HG02973 (cell line): Measurements from ENCODE around the gene GFOD1.
"Not testable (repeated sequence)": the region's sequence is repeated elsewhere in the genome, so short reads cannot be mapped to it uniquely, and the experiment has no call there.

Experiments used
- ATAC-seq: cut with Tn5 transposase; IDR thresholded peaks from one replicate; pipeline ENCODE4 v1.9.1; 2021; ENCODE audit warnings: moderate library complexity; ENCODE audit not compliant: unreplicated experiment

GFOD1 gene

GRCh38 chr6:13407709-13408695 is 79.4 kb downstream of the GFOD1 start:
- ATAC-seq = no peak

DNA sequence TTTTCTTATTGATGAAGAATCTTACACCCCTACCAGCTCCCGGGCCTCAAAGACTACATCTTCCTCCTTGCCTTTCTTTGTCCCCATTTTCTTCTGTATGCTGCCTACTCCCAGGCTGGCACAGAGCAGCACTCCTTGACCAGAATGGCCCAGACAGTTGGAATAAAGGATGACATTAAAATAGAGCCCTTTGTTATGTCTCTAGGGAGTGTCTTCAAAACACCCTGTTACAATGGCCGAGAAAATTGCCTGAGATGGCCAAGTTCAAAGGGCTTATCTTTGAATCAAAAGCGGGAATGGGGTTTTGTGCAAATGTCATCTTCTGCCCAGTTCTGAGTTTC is 80.1 kb downstream of the GFOD1 start:
- no peak for ATAC-seq

GRCh38 chr6:13406781-13407180 is 80.6 kb downstream of the GFOD1 start:
- ATAC-seq = no peak

DNA sequence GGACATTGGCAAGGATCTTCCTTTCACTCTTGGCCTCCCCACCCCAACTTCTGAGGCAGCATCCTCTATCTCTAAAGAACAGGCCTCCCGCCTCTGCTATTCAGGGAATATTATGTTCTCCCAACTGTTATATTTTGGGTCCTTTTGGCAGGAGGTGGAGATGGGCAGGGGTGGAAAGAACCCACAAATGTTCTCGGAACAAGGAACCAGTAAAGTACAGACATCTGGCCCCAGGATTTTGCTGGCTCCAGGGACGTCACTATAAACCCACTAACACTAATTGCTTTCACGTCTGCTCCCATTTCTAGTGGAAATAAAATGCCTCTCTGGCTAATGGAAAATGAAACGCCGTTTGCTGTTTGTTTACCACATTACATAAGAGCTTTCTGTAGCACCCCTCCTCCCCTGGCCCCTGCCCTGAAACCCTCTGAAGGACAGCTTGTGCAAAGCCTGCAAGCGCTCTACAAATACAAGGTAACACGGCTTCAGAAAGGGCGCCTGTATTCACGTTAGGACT is 81.4 kb downstream of the GFOD1 start:
- ATAC-seq = no peak

DNA sequence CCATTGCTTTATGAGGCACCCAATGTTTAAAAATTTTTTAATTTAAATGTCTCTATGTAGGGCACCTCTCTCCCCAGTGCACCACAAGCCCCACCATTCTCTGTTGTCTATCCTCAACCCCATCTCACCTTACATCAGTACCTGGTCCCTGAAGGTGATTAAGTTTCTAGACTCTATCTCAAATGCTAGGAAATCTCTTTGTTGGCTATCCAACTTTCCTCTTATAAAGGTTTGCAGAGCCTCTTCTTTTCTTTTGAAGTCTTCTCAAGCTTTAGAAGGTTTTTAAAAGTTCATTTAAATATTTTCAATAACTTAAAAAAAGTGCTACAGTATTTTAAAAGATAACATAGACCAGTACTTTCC is 82.5 kb downstream of the GFOD1 start:
- ATAC-seq = no peak

DNA sequence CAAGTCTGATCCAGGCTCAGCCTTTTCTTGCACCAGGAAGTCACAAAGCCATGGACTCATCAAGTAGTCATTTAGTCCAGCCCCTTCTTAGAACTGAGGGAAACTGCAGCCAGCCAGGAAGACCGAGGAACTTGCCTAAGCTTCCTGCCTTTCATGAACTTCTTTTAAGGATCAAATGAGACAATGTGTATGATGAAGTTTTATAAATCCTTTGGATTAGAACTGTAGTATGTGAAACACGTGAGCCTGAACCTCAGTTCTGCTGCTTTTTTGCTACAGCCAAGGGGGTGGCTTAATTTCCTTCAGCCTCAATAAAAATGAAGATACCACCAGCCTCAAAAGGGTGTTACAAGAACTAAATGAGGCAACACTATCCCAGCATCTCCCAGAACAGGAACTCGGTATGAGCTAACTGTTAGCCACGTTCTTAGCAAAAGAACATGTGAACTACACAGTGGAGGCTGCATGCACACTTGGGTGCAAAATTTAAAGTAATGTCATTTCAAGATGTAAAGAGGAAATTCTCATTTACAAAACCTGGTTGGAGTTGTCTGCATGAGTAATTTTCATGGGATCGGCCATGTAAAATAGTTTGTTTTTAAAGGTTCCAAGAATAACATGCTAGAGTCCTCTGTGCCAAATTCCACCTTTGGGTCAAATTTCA is 83.0 kb downstream of the GFOD1 start:
- ATAC-seq = no peak

- no peak for ATAC-seq
Measured at GRCh38 chr6:13402711-13403110, 84.7 kb downstream of the GFOD1 start.

DNA sequence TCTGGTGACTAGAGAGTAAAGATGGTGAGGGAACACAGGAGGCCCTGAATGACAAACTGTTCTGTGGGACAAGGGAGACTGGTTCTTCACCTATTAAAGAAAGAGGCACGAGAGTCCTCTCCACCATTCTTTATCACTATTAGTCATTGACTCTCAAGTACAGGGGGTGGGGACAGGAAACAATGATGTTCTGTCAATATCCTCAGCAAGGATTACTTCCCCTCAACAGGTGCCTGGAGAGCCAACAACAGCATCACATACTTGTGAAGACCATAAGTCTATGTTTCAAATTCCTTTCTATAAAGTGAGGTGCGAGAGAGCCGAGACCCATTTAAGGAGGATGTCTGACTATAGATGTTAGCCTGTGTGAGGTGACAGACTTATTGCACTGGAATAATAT is 86.6 kb downstream of the GFOD1 start:
- ATAC-seq = peak; percentile 49

DNA sequence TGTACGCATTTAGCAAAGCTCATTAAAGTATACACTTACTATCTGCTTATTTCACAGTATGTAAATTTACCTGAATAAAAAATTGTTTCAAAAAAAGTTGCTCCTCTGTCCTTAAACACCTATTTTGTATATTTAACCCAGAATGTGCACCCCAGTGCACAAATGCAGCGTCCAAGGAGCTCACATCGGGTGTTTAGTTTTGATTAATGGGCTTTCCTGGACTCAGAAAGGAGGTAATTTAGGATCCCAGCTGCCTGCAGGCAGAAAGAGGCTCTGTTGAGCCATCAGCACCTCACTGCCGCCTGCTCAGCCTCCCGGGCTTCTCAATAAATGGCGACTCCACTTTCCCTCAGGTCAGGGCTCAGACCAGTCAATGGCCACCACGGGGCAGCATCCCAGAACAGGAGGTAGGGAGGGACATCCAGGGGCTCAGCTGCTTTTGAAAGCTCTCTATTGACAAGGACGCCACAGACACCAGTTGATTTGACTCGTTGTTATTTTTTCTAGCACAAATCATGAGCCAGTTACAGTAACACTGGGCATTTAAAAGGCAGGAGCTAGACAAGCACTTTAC is 88.9 kb downstream of the GFOD1 start:
- ATAC-seq = no peak

DNA sequence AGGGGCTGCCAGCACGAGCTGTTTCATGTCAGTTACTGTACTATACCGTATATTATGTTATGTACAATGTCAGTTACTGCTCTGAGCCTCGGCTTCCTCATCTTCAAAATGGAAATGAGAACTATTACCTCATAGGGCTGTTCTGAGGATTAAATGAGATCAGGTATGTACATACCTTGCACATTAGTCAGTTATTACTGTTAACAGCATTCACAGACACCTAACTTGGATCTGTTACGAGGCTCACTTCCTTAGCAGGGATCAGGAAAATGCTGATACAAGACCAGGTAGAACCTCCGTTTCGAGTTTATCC is 89.4 kb downstream of the GFOD1 start:
- no peak for ATAC-seq

- peak; percentile 51 for ATAC-seq
Measured at GRCh38 chr6:13397359-13398068, 89.9 kb downstream of the GFOD1 start.

DNA sequence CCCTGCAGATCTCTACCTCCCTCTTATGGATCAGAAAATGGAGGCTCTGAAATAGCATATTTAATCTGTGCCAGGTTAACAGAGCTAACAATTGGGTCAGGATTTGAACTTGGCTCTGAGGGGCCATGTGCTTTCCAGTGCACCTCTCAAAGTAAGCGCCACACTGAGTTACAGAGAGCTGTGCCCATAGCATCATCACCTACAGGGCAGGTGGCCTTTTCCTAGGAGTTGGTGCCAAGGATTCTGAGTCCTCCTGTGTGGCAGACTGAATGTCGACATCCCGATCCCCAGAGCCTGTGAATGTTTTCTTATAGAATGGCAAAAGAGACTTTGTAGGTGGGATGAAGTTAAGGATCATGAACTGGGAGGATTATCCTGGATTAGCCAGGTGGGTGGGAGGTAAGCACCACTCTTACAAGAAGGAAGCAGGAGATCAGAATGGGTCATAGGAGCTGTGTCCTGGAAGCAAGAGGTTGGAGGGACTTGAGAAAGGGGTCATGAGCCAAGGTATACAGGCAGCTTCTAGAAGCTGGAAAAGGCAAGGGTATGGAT is 91.1 kb downstream of the GFOD1 start:
- no peak for ATAC-seq

- ATAC-seq = peak; percentile 44
Measured at GRCh38 chr6:13395272-13396237, 91.8 kb downstream of the GFOD1 start.

DNA sequence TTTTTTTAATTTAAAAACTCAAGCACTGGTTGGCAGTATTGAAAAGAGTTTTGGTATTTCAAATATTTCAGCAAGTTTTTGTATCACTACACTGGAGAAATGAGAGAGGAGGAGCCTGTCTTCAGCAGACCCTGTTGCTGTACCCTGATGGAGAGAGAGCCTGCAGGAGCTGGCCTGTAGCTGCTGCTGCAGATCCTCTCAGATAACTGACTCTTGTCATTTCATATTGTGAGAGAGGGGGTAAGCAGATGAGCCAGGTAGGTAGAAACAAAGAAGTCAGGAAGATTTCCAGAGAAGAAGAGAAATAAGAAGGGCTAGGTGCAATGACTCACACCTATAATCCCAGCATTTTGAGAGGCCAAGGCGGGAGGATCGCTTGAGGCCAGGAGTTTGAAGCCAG is 94.9 kb downstream of the GFOD1 start:
- ATAC-seq = no peak

DNA sequence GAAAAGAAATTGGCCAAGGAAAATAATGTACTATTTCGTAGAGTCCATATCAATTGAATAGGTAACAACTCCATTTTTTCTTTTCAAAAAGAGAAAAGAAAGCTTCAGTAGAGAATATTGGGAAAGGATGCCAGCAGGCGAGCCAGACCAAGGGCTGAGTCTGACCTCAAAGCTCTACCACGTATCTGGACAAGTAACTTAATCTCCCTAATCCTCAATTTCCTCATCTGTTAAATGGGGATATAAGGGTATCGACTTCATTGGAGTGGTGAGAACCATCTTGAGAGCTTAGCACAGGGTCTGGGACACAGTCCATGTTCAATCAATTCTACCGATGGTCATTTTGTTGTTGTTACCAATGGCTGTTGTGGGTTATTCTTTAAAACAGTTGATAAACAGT is 95.9 kb downstream of the GFOD1 start:
- no peak for ATAC-seq

GRCh38 chr6:13390658-13391057 is 96.7 kb downstream of the GFOD1 start:
- ATAC-seq = no peak

GRCh38 chr6:13389237-13389636 is 98.2 kb downstream of the GFOD1 start:
- not testable (repeated sequence) for ATAC-seq

- not testable (repeated sequence) for ATAC-seq
Measured at GRCh38 chr6:13388769-13389168, 98.6 kb downstream of the GFOD1 start.

DNA sequence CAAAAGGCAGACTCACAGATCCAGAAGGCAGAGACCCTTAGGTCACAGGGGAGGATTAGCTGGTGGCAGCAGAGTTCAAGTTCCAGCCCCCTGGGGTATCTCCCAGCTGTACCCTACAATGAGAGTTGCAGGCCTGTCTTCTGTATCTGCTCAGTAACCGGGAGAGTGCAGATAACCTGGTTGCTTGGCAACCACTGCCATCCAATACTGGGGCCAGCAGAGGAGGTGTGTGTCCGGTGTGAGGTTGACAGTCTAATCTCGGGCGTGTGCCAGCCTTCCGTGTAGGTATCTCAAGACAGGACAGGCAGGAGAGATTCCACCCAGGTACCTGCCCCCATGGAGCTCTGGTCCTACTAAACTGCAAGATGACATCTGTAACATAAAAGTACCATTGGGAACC is 102.4 kb downstream of the GFOD1 start:
- no peak for ATAC-seq

- no peak for ATAC-seq
Measured at GRCh38 chr6:13384506-13384905, 102.9 kb downstream of the GFOD1 start.
